Stimulated activated effector memory CD8-positive, alpha-beta T cell treated with anti-CD3 and anti-CD28 coated beads, Interleukin-12 subunit alpha, Interleukin-12 subunit beta, amount 100 ng/mL, for 72 hours (primary cell): ENCODE data around the gene TENM3.

Experiments
- ATAC-seq: fragments of 150-1000 bp; cut with Tn5 transposase; 2 replicates; pipeline ENCODE4 v1.10.0; 2021
- DNase-seq, 2 donors: peaks; one replicate each; pipeline ENCODE4 v3.0.0; 2021 to 2022; ENCODE audit warnings: low spot score in 2 of 2
- H3K27ac Mint-ChIP-seq: one replicate; pipeline ENCODE4 v1.8.0; 2022; ENCODE audit warnings: mild to moderate bottlenecking, mixed read lengths
- H3K36me3 Mint-ChIP-seq: one replicate; pipeline ENCODE4 v1.8.0; 2022; ENCODE audit warnings: mild to moderate bottlenecking, mixed read lengths
- H3K4me1 Mint-ChIP-seq: one replicate; pipeline ENCODE4 v1.8.0; 2022; ENCODE audit warnings: mixed read lengths
- H3K4me3 Mint-ChIP-seq: one replicate; pipeline ENCODE4 v1.8.0; 2022; ENCODE audit warnings: mild to moderate bottlenecking, mixed read lengths
- H3K9me3 Mint-ChIP-seq: one replicate; pipeline ENCODE4 v1.8.0; 2022; ENCODE audit warnings: mixed read lengths

TENM3 gene

DNA sequence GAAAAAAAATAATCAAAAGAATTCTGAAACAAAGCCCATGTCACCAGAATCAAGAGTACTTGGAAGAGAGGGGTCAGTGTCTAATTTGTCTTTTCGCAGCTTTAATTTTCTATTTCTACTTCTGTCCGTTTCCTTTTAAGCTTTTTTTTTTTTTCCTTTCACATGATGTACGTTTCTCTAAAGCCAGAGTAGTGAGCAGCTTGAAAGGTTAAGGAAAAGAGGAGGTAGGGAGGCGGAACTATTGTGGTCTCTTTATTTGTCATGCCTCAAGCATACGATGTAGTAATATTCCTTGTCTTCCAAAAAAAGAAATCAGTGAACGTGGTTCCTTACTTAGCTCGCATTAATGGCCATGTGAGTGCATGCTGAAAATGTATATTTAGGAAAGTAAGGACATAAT, 311.5 kb downstream of the TENM3 start:
- Mint-ChIP-seq H3K4me1 (no peaks in the 10 kb centered on the region), H3K27ac (no peak overlapping the region), H3K9me3 (no peaks in the 10 kb centered on the region), H3K36me3 (no peaks in the 10 kb centered on the region), H3K4me3 (no peak overlapping the region)
- ATAC-seq (no peak), DNase-seq (no peak)

DNA sequence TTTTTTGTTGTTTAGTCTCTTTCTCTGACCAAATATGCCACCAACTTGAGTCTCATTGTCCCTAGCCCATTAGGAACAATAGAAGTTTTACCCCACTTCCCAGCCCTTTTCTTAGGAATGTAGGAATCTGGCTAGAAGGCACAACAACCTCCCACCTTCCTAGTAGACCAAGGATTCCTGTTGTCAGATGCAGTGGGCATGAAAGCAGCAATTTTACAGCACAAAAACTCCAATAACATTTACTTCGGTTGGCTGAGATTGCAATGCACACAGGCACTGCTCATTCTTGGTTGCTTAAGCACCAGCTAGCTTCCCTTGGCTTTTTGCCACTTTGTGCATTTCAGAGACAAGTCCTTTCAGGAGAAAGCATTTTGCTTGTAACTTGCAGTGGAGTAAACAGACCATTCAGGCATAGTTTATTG, 312.8 kb downstream of the TENM3 start:
- Mint-ChIP-seq H3K27ac (no peak overlapping the region), H3K36me3 (no peaks in the 10 kb centered on the region), H3K4me3 (no peak overlapping the region), H3K4me1 (no peaks in the 10 kb centered on the region), H3K9me3 (no peaks in the 10 kb centered on the region)
- no peak for DNase-seq
- ATAC-seq, result no peak

DNA sequence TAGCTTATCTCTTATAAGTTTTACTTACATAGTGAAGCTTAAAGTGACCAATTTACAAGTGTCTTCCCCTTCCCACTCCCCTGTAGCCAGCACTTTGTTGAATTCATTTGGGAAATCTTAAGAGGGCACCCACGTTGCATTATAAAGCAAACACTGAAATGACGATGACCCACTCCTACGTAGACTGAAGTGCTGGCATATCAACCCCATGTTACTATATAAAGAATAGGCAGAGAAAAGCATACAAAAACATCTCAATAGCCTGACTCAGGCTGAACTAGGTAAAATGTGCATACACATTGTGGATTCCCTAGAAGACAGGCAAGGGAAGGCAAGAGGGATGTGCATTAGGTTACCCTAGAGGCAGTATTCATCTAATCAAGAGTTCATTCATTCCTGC, 313.4 kb downstream of the TENM3 start:
- H3K4me1 Mint-ChIP-seq, result no peaks in the 10 kb centered on the region
- no peaks in the 10 kb centered on the region for H3K9me3 Mint-ChIP-seq
- DNase-seq, result no peak
- no peaks in the 10 kb centered on the region for H3K36me3 Mint-ChIP-seq
- ATAC-seq, result no peak
- H3K27ac Mint-ChIP-seq, result no peak overlapping the region
- H3K4me3 Mint-ChIP-seq, result no peak overlapping the region

DNA sequence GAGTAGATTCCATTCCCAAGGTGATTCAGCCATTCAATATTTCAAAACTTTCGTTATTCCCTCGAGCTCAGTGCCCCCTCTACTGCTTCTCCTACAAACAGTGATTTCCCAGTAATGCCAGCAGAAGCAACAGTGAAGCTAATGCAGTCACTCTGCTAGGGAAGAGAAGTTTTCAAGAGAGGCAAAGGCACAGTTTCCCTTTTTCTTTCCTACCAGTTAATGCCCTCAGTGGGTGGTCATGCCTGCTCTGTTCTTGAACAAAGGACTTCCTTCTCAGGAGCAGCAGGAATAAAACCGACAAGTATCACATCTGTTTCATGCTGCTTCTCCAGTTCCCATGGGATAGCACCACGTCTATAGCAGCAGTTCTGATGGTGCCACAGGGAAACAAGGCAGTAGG, 317.2 kb downstream of the TENM3 start:
- H3K27ac Mint-ChIP-seq, result no peak overlapping the region
- no peak for ATAC-seq
- no peak overlapping the region for H3K4me3 Mint-ChIP-seq
- H3K9me3 Mint-ChIP-seq, result no peaks in the 10 kb centered on the region
- no peak for DNase-seq
- H3K36me3 Mint-ChIP-seq, result no peaks in the 10 kb centered on the region
- H3K4me1 Mint-ChIP-seq, result no peaks in the 10 kb centered on the region

DNA sequence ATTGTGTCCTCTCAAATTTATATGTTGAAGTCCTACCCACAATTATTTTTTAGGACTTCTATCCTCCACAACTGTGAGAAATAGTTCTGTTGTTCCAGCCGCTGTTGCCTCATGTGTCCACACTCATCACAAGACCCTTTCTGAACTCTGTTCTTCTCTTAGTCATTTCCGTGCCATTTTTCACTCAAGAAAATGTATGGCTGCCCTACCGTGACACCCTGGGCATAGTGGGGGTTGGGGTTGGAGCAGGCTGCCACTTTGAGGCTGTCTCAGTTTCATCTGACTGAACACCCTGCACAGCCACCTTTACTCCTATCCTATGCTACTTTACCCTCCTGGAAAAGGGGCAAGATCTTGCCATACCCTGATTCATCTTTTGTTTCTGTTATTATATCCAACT, 319.1 kb downstream of the TENM3 start:
- ATAC-seq (peak; percentile 11), DNase-seq (no peak)
- H3K9me3 Mint-ChIP-seq, result no peaks in the 10 kb centered on the region
- H3K27ac Mint-ChIP-seq, result no peak overlapping the region
- no peaks in the 10 kb centered on the region for H3K4me1 Mint-ChIP-seq
- H3K4me3 Mint-ChIP-seq, result no peak overlapping the region
- H3K36me3 Mint-ChIP-seq, result no peaks in the 10 kb centered on the region

DNA sequence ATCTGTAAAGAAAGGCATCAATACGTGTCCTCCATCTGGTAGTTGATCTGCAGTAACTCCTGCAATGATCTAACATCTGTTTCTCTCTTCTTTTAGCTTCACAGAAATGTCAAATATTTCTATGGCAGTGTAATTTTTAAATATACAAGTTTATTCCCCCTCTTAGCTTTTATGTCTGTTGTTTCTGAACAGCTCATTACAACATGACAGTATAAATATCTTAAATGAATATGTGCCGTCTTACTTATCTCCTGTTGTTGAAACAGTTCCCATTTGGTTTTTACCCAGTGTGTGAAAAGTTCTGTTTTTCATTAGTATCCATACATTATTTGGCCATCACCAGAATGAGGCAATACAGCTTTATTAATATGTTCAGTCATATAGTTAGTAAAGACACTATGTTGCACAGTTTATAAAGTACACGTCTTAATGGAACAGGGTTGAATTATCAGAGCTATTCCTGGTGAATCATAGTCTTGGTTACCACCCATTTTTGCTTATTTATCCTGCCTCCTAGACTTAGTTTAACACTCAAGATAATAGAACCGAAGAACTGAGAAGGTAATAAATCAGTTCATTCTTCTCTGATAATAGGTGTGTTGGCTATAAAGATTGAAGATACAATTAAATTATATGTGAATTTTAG, 321.6 kb downstream of the TENM3 start:
- DNase-seq (no peak), ATAC-seq (no peak)
- no peaks in the 10 kb centered on the region for H3K36me3 Mint-ChIP-seq
- H3K27ac Mint-ChIP-seq, result no peak overlapping the region
- no peak overlapping the region for H3K4me3 Mint-ChIP-seq
- no peaks in the 10 kb centered on the region for H3K4me1 Mint-ChIP-seq
- no peaks in the 10 kb centered on the region for H3K9me3 Mint-ChIP-seq

DNA sequence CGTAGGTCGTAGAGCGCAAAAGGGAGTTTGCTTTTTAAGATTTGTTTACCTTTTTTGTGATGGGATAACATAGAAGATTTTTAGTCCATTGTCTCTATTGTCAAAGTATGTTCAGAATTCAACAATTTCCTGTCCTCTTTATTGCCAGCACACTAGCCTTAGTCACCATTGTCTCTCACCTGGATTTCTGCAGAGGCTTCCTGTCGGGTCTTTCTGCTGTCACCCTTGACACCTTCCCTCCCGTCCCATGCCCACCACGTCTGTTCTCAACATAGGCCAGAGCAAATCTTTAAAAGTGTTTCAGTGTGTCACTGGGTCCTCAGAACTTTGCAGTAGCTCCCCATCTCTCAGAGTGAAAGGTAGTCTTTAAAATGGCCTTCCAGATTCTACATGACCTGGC, 323.9 kb downstream of the TENM3 start:
- ATAC-seq (no peak), DNase-seq (no peak)
- H3K4me1 Mint-ChIP-seq, result no peaks in the 10 kb centered on the region
- no peaks in the 10 kb centered on the region for H3K36me3 Mint-ChIP-seq
- no peaks in the 10 kb centered on the region for H3K9me3 Mint-ChIP-seq
- H3K4me3 Mint-ChIP-seq, result no peak overlapping the region
- no peak overlapping the region for H3K27ac Mint-ChIP-seq

DNA sequence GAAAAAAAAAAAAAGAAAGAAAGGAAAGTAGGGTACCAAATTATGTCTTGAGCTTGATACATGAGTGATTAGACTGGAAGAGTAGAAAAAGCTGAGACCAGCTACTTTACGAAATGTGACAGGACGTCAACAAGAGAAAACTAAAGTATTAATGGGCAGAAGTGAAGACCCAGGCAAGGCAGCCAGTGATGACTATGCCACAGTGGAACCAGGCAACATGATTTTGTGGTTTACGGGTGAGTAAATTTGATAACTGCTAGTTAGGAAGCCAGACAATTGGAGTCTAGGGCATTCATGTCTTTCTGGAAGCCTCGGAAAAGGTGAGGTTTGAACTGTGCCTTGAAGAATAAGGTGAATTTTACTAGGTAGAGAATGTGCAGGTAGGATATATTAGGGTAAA, 326.4 kb downstream of the TENM3 start:
- ATAC-seq, result no peak
- no peak overlapping the region for H3K4me3 Mint-ChIP-seq

DNA sequence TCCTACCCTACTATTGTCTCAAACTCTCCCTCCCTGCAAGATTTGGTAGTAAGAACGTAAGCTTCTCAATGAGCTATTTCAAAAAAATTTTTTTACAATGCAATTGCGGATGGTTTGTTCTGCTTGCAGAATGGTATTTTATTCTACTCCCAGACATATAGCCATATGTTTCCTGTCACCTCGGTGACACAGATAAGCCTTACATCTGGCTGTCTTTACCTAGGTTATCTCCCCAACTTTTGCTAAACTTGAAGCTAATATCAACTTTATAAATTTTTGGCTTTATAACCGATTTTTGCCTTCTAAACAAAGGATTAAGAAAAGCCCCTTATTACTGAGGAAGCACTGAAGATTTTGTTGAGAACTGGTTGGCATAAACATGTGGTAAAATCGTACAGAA, 331.5 kb downstream of the TENM3 start:
- no peak overlapping the region for H3K27ac Mint-ChIP-seq
- no peaks in the 10 kb centered on the region for H3K36me3 Mint-ChIP-seq
- H3K4me1 Mint-ChIP-seq, result no peaks in the 10 kb centered on the region
- DNase-seq, result no peak
- no peak overlapping the region for H3K4me3 Mint-ChIP-seq
- ATAC-seq, result no peak
- H3K9me3 Mint-ChIP-seq, result no peaks in the 10 kb centered on the region

More for the DNA sequence above, 326.4 kb downstream of the TENM3 start:
- no peaks in the 10 kb centered on the region for H3K4me1 Mint-ChIP-seq
- no peak for DNase-seq
- H3K9me3 Mint-ChIP-seq, result no peaks in the 10 kb centered on the region
- no peak overlapping the region for H3K27ac Mint-ChIP-seq
- no peaks in the 10 kb centered on the region for H3K36me3 Mint-ChIP-seq

DNA sequence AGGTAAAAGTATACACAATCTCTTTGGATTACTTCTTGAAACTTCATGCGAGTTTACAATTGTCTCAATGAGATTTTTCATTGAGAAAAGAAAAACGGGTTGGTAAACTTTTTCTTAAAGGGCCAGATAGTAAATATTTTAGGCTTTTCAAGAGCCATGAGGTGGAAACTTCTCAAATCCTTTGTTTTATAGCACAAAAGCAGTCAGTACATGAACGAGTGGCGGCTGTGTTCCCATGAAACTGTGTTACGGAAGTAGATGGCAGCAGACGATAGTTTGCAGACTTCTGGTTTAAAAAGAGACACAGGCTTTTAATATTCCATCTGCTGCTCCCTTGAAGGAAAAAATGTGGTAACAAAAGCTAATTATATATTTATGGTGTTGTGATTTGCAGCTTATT, 332.0 kb downstream of the TENM3 start:
- Mint-ChIP-seq H3K9me3 (no peaks in the 10 kb centered on the region), H3K4me1 (no peaks in the 10 kb centered on the region), H3K4me3 (no peak overlapping the region), H3K36me3 (no peaks in the 10 kb centered on the region), H3K27ac (no peak overlapping the region)
- DNase-seq (no peak), ATAC-seq (no peak)

DNA sequence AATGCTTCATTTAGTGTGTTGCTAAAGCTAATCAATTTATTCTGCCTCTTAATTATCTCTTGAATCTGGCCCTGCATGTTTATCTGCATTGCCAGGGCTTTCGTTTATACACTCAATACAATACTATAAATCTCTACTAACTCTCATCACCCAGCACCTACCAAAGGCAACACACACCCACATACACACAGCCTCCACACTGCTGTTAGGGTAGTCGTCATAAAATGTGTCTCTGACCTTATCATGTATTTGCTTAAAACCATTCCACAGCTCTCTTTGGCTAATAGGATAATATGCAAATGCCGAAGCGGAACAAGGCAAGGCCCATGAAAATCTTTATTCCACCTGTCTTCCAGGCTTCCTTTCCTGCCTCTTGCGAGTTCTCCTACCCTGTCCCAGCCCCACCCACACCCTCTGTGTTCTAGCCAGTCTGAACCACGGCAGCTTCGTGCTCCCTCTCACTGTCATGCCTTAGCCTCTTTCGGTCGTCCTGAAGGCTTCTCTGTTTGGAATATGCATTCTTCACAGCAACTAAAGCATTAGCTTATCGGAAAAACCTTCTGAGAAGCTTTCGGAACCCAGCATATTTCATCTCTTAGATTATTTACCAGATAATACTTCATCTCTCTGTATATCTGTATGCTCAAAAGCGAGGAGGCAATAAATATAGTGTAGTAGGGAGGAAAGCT, 333.5 kb downstream of the TENM3 start:
- no peak overlapping the region for H3K27ac Mint-ChIP-seq
- H3K36me3 Mint-ChIP-seq, result no peaks in the 10 kb centered on the region
- no peak overlapping the region for H3K4me3 Mint-ChIP-seq
- no peaks in the 10 kb centered on the region for H3K9me3 Mint-ChIP-seq
- ATAC-seq (no peak), DNase-seq (no peak)
- H3K4me1 Mint-ChIP-seq, result no peaks in the 10 kb centered on the region

DNA sequence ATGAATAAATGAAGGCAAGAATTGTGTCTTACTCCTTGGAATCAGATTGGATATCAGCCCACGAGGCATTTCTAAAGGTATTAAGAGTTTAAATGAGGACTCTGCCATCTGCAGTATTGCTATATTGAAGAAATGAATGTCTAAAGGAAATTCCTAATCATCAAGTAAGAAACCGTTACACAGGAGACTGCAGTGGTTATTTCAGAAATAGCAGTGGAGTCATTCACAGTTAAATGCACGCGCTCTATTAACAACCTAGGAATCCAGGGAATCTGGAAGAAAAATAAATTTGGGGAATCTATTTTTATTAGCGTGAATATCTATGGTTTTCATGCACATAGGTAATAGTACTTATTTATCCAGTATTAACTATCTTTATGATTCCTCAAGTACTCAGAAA, 334.2 kb downstream of the TENM3 start:
- ATAC-seq (no peak), DNase-seq (no peak)
- no peak overlapping the region for H3K27ac Mint-ChIP-seq
- H3K9me3 Mint-ChIP-seq, result no peaks in the 10 kb centered on the region
- no peaks in the 10 kb centered on the region for H3K4me1 Mint-ChIP-seq
- no peak overlapping the region for H3K4me3 Mint-ChIP-seq
- no peaks in the 10 kb centered on the region for H3K36me3 Mint-ChIP-seq

DNA sequence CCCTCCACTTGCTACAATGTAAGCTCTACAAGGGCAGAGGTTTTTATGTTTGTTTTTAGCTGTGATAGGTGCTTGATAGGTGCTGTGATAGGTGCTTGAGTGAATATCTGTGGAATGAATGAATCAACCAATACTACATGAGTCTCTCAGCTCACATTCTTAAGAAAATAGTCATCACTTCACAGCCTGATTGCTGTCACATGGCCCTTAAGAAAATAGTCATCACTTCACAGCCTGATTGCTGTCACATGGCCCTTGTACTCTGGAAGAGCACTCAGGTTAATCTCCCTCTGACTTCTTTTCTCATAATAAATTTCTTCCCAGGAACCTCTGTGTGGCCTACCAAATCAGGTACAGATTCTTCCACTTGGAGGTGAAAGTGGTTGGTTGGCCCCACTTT, 335.2 kb downstream of the TENM3 start:
- Mint-ChIP-seq H3K27ac (no peak overlapping the region), H3K9me3 (no peaks in the 10 kb centered on the region), H3K36me3 (no peaks in the 10 kb centered on the region), H3K4me1 (no peaks in the 10 kb centered on the region), H3K4me3 (no peak overlapping the region)
- DNase-seq, result no peak
- ATAC-seq, result peak; percentile 26

DNA sequence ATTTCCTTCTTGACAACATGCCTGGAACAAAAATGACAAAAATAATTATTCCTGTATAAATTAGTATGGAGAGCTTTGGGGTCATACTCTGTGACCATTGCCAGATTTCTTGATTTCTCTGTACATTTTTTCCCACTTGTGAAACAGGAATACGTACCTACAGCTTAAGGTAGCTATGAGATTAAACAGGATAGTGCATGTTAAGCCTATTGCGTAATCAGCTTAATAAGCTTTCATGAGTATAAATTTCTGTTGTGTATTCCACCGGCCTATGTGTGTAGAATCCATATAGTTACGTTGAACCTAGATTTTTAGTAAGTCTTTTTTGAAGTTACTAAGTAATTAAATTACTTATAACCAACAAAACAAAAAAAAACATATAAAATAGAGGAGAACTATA, 339.0 kb downstream of the TENM3 start:
- H3K9me3 Mint-ChIP-seq, result no peaks in the 10 kb centered on the region
- DNase-seq (no peak), ATAC-seq (no peak)
- H3K4me3 Mint-ChIP-seq, result no peak overlapping the region
- H3K36me3 Mint-ChIP-seq, result no peaks in the 10 kb centered on the region
- no peaks in the 10 kb centered on the region for H3K4me1 Mint-ChIP-seq
- no peak overlapping the region for H3K27ac Mint-ChIP-seq

DNA sequence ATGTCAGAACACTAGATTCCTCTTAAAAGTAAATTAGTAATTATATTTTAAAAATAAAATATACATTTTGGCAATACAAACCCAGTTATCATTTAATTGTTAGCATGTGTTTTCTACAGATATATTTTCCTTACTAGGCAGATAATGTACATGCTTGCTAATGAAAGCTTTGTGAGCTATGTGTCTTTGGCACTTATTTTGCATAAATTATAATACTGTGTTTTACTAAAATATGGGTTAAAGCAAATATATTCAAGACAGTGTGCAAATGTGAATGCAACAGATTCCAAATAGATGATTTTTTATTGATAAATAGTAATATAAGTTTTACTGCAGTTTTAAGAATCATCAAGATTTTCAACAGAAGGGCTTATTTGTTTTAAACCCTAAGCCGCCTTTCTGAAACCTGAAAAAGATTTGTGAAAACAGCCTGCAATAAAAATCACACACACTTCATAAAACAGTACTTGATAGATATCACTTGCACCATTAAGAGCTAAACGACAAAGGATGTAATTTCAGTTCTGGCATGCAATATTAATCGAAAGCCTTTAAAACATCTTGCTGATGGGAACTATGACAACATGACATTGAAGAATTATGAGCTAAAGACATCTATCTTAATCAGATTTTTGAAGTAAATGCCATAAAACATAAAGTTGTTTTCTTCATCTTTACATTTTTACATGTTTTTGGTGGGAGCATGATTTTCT, 340.7 kb downstream of the TENM3 start:
- Mint-ChIP-seq H3K4me1 (no peaks in the 10 kb centered on the region), H3K4me3 (no peak overlapping the region), H3K9me3 (no peaks in the 10 kb centered on the region), H3K27ac (no peak overlapping the region), H3K36me3 (no peaks in the 10 kb centered on the region)
- no peak for ATAC-seq
- DNase-seq, result no peak

DNA sequence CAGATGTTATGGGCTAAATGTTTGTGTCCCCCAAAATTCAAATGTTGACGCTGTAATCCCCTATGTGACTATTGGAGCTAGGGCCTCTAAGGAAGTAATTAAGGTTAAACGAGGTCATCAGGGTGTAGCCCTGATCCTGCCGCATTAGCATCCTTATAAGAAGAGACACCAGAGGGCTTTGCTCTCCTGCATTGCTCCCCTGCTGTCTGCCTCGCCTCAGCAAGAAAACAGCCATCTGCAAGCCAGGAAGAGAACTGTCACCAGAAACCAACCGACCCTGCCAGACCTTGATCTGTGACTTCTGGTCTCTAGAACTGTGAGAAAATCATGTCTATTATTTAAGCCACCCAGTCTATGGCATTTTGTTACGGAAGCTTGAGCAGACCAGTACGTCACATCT, 342.1 kb downstream of the TENM3 start:
- no peaks in the 10 kb centered on the region for H3K9me3 Mint-ChIP-seq
- H3K36me3 Mint-ChIP-seq, result no peaks in the 10 kb centered on the region
- ATAC-seq, result no peak
- H3K27ac Mint-ChIP-seq, result no peak overlapping the region
- no peaks in the 10 kb centered on the region for H3K4me1 Mint-ChIP-seq
- DNase-seq, result no peak
- no peak overlapping the region for H3K4me3 Mint-ChIP-seq
